Activated CD4-positive, alpha-beta memory T cell treated with anti-CD3 and anti-CD28 coated beads for 36 hours (primary cell): Measurements from ENCODE around the gene ICAM4. TPM values are rescaled to one million over a fixed set of nuclear protein-coding genes. Genes with fewer than 3 reads are reported as not detected.

Source experiments
- CTCF ChIA-PET: fragments of 350-600 bp; sonication (Branson Sonifier 250); formaldehyde crosslinking; loops from one replicate; lab custom pipeline; 2021; ENCODE audit warnings: antibody characterized with exemption, inconsistent platforms; lab: Charles Lee
- POLR2A ChIA-PET: fragments of 350-600 bp; sonication (Branson Sonifier 250); formaldehyde crosslinking; loops from one replicate; lab custom pipeline; 2021; ENCODE audit warnings: antibody characterized with exemption; lab: Charles Lee
- DNase-seq: peaks from one replicate; pipeline ENCODE4 v3.0.0-alpha.2; 2020
- H3K27ac Mint-ChIP-seq: one replicate; pipeline ENCODE4 v1.8.0; 2021; ENCODE audit warnings: mixed read lengths
- H3K27me3 Mint-ChIP-seq: one replicate; pipeline ENCODE4 v1.8.0; 2021; ENCODE audit warnings: mixed read lengths
- H3K36me3 Mint-ChIP-seq: one replicate; pipeline ENCODE4 v1.8.0; 2021; ENCODE audit warnings: mixed read lengths
- H3K4me1 Mint-ChIP-seq: one replicate; pipeline ENCODE4 v1.8.0; 2021; ENCODE audit warnings: low read depth, mixed read lengths
- H3K4me3 Mint-ChIP-seq: one replicate; pipeline ENCODE4 v1.8.0; 2021; ENCODE audit warnings: mild to moderate bottlenecking, mixed read lengths
- H3K9me3 Mint-ChIP-seq: one replicate; pipeline ENCODE4 v1.8.0; 2021; ENCODE audit warnings: mixed read lengths
- intact Hi-C: fragments of 100-400 bp; cut with micrococcal nuclease; formaldehyde crosslinking; loops from one replicate; pipeline ENCODE4 v1.15.1; 2023
- total RNA-seq, 2 experiments: library from RNA; stranded (reverse); gene quantifications; one replicate each; pipeline ENCODE4 v1.2.3, GENCODE V29; 2021

Gene ICAM4
- total RNA-seq, 2 experiments from 2014 or later: 0.34 to 0.59 TPM

DNA sequence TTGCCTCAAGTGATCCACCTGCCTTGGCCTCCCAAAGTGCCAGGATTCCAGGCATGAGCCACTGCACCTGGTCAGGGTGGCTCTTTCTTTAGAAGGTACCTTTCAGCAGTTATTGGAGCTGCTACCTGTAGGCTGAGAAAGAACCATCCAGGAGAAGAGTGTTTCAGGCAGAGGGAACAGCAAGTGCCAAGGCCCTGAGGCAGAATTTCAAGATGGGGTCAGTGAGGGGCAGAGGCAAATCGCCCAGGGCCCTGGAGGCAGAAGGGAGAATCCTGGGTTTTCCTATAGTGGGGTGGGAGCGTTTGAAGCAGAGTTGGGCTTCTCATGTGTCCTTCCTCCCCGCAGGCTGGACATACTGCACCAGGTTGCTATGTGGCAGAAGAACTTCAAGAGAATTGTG is 32.5 kb upstream of the ICAM4 start:
- intact Hi-C loops: loop anchor here (5.0 kb wide), 1 partner anchor 147 kb away; the partner anchor contains the start of gene PPAN
- CTCF ChIA-PET: interaction anchor here (0.6 to 2.1 kb wide), 3 partner anchors 50 to 135 kb away, joined by 3 to 5 read pairs (median 5); no protein-coding TSS in a partner anchor

DNA sequence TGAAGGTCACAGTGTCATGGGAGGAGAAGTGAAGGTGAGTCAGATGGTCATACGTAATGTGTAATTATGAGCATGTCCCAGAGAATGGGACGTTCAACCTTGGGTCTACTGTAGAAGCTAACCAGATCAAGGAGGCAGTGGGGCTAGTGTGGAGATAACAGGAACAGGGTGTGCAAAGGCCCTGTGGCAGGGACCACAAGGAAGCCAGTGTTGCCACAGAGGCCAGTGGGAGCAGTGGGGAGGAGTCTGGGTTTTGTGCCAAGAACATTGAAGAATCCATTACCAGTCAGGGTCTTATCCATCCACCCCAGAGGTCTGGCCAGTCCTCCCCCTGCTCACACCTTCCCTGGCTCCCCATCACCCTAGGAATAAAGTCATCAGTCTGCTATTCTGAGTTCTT is 31.4 kb upstream of the ICAM4 start:
- Mint-ChIP-seq H3K4me3 (no peak overlapping the region), H3K27ac (peak overlapping the region; percentile 24), H3K27me3 (no peaks in the 10 kb centered on the region), H3K9me3 (no peaks in the 10 kb centered on the region), H3K4me1 (peaks cover 35% of the 10 kb centered on the region), H3K36me3 (peaks cover 39% of the 10 kb centered on the region)
- no peak for DNase-seq
- POLR2A ChIA-PET: no interaction called here
- intact Hi-C loops: no loop called here
- CTCF ChIA-PET: interaction anchor here (0.6 to 2.1 kb wide), 2 partner anchors 134 to 145 kb away, joined by 3 to 5 read pairs; no protein-coding TSS in a partner anchor

More for the DNA sequence above, 32.5 kb upstream of the ICAM4 start:
- H3K36me3 Mint-ChIP-seq: peaks cover 39% of the 10 kb centered on the region
- H3K4me3 Mint-ChIP-seq: no peak overlapping the region
- POLR2A ChIA-PET: interaction anchor here (0.8 to 1.3 kb wide), 2 partner anchors 59 to 134 kb away, joined by 3 read pairs; partner anchors contain the start of gene DNMT1
- no peaks in the 10 kb centered on the region for H3K27me3 Mint-ChIP-seq
- H3K27ac Mint-ChIP-seq: no peak overlapping the region
- H3K9me3 Mint-ChIP-seq: no peaks in the 10 kb centered on the region
- DNase-seq: no peak
- H3K4me1 Mint-ChIP-seq: peaks cover 28% of the 10 kb centered on the region

DNA sequence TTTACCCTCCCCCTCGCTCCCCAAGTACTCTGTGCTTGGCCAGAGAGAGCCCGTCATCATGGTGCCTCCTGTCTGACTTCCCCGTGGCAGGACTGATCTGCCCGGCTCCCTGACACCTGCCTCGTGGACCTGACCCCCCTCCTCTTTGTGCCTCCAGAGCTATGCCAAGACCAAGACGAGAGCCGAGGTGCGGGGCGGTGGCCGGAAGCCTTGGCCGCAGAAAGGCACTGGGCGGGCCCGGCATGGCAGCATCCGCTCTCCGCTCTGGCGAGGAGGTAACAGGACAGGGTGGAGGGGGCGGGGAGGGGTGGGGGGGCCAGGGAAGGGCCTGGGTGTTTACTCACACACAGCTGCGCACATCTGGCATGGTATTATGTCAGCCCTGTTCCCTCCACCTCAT is 30.2 kb upstream of the ICAM4 start:
- intact Hi-C loops: no loop called here
- H3K36me3 Mint-ChIP-seq: peaks cover 39% of the 10 kb centered on the region

DNA sequence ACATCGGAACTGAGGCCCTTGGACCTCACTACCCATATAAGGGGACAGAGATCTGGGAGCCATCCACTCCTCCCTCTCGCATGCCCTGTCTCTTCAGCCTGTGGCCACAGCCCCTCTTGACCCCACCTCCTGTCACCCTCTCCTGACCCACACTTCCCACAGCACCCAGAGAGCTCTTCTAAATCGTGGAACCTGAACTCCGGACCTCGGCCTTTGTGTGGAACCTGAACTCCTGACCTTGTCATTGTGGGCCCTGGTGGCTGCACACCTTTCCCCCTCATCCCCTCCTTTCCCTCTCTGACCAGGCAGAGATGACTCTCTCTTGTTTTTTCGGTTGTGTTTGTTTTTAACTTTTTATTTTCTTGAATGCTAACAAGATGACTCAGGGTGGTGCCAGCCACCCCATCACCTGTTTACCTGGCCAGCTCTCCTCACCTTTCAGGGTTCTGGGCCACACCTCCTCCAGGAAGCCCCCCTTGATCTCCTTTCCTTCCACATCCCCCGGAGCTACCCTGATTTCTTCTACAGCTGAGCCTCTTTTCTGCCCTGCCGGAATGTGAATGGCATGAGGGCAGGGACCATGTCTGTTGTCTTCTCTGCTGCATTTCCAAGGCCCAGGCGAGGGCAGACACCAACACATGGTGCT is 29.7 kb upstream of the ICAM4 start:
- H3K27ac Mint-ChIP-seq: no peak overlapping the region
- intact Hi-C loops: no loop called here
- CTCF ChIA-PET: interaction anchor here (0.6 to 9.4 kb wide), 4 partner anchors 13 to 321 kb away, joined by 3 to 189 read pairs (median 5); no protein-coding TSS in a partner anchor
- peaks cover 36% of the 10 kb centered on the region for H3K4me1 Mint-ChIP-seq
- H3K36me3 Mint-ChIP-seq: peaks cover 37% of the 10 kb centered on the region
- no peaks in the 10 kb centered on the region for H3K9me3 Mint-ChIP-seq
- H3K27me3 Mint-ChIP-seq: no peaks in the 10 kb centered on the region
- DNase-seq: no peak
- POLR2A ChIA-PET: interaction anchor here (0.6 kb wide), 1 partner anchor 13 kb away, joined by 5 read pairs; no protein-coding TSS in a partner anchor
- no peak overlapping the region for H3K4me3 Mint-ChIP-seq

More for the DNA sequence above, 30.2 kb upstream of the ICAM4 start:
- no peak overlapping the region for H3K4me3 Mint-ChIP-seq
- peaks cover 37% of the 10 kb centered on the region for H3K4me1 Mint-ChIP-seq
- H3K27ac Mint-ChIP-seq: no peak overlapping the region
- DNase-seq: no peak
- H3K27me3 Mint-ChIP-seq: no peaks in the 10 kb centered on the region
- POLR2A ChIA-PET: interaction anchor here (0.6 kb wide), 1 partner anchor 14 kb away, joined by 5 read pairs; no protein-coding TSS in a partner anchor
- CTCF ChIA-PET: interaction anchor here (0.6 to 9.4 kb wide), 4 partner anchors 14 to 322 kb away, joined by 3 to 189 read pairs (median 5); no protein-coding TSS in a partner anchor
- no peaks in the 10 kb centered on the region for H3K9me3 Mint-ChIP-seq

DNA sequence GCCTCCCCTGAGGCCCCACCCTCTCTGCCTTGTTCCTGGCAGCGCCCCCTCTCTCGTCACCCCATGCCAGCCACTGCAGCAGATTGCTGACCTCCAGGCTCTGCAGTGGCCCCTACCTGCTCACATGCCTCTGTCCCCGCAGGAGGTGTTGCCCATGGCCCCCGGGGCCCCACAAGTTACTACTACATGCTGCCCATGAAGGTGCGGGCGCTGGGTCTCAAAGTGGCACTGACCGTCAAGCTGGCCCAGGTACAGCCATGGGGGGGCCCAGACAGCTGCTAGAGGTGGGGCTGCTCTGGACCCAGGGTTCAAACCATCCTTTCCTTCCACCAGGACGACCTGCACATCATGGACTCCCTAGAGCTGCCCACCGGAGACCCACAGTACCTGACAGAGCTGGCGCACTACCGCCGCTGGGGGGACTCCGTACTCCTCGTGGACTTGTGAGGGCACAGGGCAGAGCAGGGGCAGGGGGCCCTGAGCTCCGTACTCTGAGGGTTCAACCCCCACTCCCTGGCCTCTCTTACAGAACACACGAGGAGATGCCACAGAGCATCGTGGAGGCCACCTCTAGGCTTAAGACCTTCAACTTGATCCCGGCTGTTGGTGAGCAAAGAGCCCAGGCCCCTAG is 28.6 kb upstream of the ICAM4 start:
- no peak overlapping the region for H3K27ac Mint-ChIP-seq
- peaks cover 31% of the 10 kb centered on the region for H3K36me3 Mint-ChIP-seq
- POLR2A ChIA-PET: interaction anchor here (0.8 to 5.3 kb wide), 5 partner anchors 12 to 164 kb away, joined by 3 to 69 read pairs (median 13); partner anchors contain the start of genes ICAM1, ICAM5 and TYK2
- peaks cover 32% of the 10 kb centered on the region for H3K4me1 Mint-ChIP-seq
- H3K4me3 Mint-ChIP-seq: no peak overlapping the region
- no peaks in the 10 kb centered on the region for H3K27me3 Mint-ChIP-seq
- CTCF ChIA-PET: interaction anchor here (0.6 to 9.4 kb wide), 35 partner anchors 8 to 444 kb away, joined by 3 to 189 read pairs (median 4); partner anchors contain the start of genes CDC37, ICAM1, ICAM4 and ICAM5
- DNase-seq: no peak
- no peaks in the 10 kb centered on the region for H3K9me3 Mint-ChIP-seq
- intact Hi-C loops: loop anchor here (2.0 kb wide), 1 partner anchor 123 kb away; the partner anchor contains the start of gene TYK2

DNA sequence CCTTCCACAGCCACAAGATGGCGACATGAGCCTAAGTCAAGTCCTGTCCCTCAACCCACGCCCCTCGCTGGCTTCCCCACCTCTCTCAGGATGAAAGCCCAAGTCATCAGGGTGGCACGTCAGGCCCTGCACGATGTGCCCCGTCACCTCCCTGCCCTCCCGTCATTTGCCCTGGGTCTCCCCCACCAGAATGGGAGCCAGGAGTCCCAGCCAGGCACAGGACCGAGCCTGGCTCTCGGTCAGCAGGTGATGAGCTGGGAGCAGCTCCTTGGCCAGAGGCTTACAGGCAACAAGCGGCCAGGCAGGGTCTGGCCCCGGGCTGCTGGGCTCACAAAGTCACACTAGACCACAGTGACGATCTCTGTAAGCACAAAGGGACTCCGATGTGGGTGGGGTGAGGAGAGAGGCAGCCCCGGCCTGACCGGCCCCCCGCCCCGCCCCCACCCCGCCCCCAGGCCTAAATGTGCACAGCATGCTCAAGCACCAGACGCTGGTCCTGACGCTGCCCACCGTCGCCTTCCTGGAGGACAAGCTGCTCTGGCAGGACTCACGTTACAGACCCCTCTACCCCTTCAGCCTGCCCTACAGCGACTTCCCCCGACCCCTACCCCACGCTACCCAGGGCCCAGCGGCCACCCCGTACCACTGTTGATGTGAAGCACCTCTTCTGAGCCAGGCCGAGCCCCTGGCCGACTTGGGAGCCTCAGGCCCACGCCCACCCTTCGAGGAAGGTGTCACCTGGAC is 27.4 kb upstream of the ICAM4 start:
- Mint-ChIP-seq H3K9me3 (no peaks in the 10 kb centered on the region), H3K27ac (peak overlapping the region; percentile 93), H3K4me1 (peaks cover 26% of the 10 kb centered on the region), H3K36me3 (peaks cover 29% of the 10 kb centered on the region), H3K27me3 (no peaks in the 10 kb centered on the region), H3K4me3 (no peak overlapping the region)
- intact Hi-C loops: loop anchor here (1.0 to 2.0 kb wide), 2 partner anchors 121 to 130 kb away; partner anchors contain the start of gene TYK2
- CTCF ChIA-PET: interaction anchor here (0.6 to 9.4 kb wide), 45 partner anchors 9 to 443 kb away, joined by 3 to 189 read pairs (median 4); partner anchors contain the start of genes CDC37, ICAM1, ICAM4 and ICAM5
- POLR2A ChIA-PET: interaction anchor here (0.6 to 5.3 kb wide), 9 partner anchors 11 to 163 kb away, joined by 3 to 69 read pairs (median 3); partner anchors contain the start of genes ICAM1, ICAM5 and TYK2
- peak; percentile 98 for DNase-seq

DNA sequence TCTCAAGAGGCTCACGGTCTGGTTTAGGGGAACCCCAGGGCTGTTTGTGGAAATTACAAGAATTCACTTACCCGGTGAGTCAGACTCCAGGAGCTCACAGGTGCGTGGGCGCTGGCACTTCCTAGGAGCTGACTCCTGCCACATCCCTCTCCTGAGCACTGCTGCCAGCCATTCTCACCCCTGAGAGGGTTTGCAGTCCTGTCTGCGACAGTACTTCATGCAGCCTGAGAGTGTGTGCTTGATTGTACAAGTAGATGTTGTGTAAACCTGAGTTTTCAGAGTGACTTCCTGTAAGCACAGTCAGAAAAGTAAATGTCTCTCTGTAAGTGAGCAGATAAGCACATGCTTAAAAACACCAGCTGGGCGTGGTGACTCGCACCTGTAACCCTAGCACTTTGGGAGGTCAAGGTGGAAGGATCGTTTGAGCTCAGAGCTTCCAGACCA is 26.6 kb upstream of the ICAM4 start:
- no peaks in the 10 kb centered on the region for H3K27me3 Mint-ChIP-seq
- peak; percentile 89 for DNase-seq
- peak overlapping the region; percentile 48 for H3K4me3 Mint-ChIP-seq
- ChIA-PET POLR2A (interaction anchor here (0.6 to 5.3 kb wide), 10 partner anchors 10 to 168 kb away, joined by 3 to 69 read pairs (median 3); partner anchors contain the start of genes ICAM1 and TYK2), CTCF (interaction anchor here (0.5 to 9.4 kb wide), 21 partner anchors 10 to 439 kb away, joined by 3 to 189 read pairs (median 8); partner anchors contain the start of genes CDC37, ICAM1, ICAM4 and ICAM5)
- no peaks in the 10 kb centered on the region for H3K9me3 Mint-ChIP-seq
- peaks cover 26% of the 10 kb centered on the region for H3K4me1 Mint-ChIP-seq
- intact Hi-C loops: loop anchor here (1.0 kb wide), 2 partner anchors 9 to 11 kb away; partner anchors contain the start of gene ICAM1
- peaks cover 25% of the 10 kb centered on the region for H3K36me3 Mint-ChIP-seq
- peak overlapping the region; percentile 93 for H3K27ac Mint-ChIP-seq

DNA sequence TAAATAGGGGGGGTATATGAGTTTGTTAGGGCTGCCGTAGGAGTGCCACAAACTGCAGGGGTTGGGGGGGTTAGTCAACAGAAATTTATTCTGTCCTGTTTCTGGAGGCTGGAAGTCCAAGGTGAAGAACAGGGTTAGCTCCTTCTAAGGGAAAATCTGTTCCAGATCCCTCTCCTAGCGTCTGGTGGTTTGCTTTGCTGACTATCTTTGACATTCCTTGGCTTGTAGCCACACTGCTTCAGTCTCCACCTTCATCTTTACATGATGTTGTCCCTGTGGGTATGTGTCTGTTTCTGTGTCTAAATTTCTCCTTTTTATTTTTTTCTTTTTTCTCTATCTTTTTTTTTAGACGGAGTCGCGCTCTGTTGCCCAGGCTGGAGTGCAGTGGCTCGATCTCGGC is 24.0 kb upstream of the ICAM4 start:
- intact Hi-C loops: no loop called here
- no peak overlapping the region for H3K4me3 Mint-ChIP-seq
- no peak overlapping the region for H3K27ac Mint-ChIP-seq
- H3K4me1 Mint-ChIP-seq: peaks cover 26% of the 10 kb centered on the region
- no peaks in the 10 kb centered on the region for H3K9me3 Mint-ChIP-seq
- no peaks in the 10 kb centered on the region for H3K27me3 Mint-ChIP-seq
- no peak for DNase-seq
- POLR2A ChIA-PET: interaction anchor here (5.3 kb wide), 1 partner anchor 8 kb away, joined by 69 read pairs; the partner anchor contains the start of gene ICAM1
- H3K36me3 Mint-ChIP-seq: peaks cover 6% of the 10 kb centered on the region
- CTCF ChIA-PET: interaction anchor here (0.7 to 9.4 kb wide), 4 partner anchors 12 to 130 kb away, joined by 3 to 189 read pairs (median 53); no protein-coding TSS in a partner anchor

DNA sequence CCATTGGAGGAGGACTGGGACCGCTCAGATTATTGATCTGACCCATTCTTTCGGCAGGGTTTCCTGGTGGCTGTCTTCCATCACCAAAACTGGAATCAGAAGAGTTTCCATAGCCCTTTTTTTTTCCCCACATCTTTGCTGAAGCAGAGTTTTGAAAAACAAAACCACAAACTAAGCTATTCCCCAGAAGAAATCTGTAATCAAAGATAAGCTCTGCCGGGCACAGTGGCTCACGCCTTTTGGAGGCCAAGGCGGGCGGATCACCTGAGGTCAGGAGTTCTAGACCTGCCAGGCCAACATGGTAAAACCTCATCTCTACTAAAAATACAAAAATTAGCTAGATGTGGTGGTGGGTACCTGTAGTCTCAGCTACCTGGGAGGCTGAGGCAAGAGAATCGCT is 20.0 kb upstream of the ICAM4 start:
- intact Hi-C loops: no loop called here
- Mint-ChIP-seq H3K27ac (no peak overlapping the region), H3K4me1 (peaks cover 15% of the 10 kb centered on the region), H3K36me3 (peaks cover 4% of the 10 kb centered on the region), H3K4me3 (no peak overlapping the region), H3K27me3 (no peaks in the 10 kb centered on the region), H3K9me3 (no peaks in the 10 kb centered on the region)
- DNase-seq: no peak
- POLR2A ChIA-PET: interaction anchor here (1.5 kb wide), 1 partner anchor 114 kb away, joined by 3 read pairs; the partner anchor contains the start of gene TYK2
- CTCF ChIA-PET: interaction anchor here (0.6 to 6.5 kb wide), 2 partner anchors 102 to 121 kb away, joined by 4 to 212 read pairs; no protein-coding TSS in a partner anchor

DNA sequence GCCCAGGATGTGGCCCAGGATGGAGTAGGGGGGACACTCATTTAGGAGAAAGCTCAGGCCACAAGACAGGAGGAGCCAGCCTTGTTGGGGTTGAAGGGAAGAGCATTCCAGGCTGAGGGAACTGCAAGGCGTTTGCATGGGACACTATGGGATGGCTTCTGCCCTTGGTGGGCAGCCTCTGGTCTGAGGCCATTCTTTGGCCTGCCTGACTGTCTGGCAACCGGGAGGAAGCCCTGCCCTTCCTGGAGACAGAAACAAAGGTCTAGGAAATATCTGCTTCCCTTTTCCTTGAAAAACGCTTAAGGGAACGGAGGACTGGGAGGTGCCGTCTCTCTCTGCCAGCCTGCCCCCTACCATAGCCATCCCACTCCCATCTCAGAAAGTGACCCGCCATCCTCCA is 18.7 kb upstream of the ICAM4 start:
- H3K4me3 Mint-ChIP-seq: no peak overlapping the region
- intact Hi-C loops: no loop called here
- ChIA-PET CTCF (interaction anchor here (0.7 to 6.5 kb wide), 4 partner anchors 9 to 136 kb away, joined by 3 to 212 read pairs (median 62); partner anchors contain the start of gene CDC37), POLR2A (interaction anchor here (0.8 to 4.7 kb wide), 2 partner anchors 8 to 66 kb away, joined by 3 to 69 read pairs; no protein-coding TSS in a partner anchor)
- H3K4me1 Mint-ChIP-seq: peaks cover 23% of the 10 kb centered on the region
- H3K27ac Mint-ChIP-seq: peak overlapping the region; percentile 1
- H3K27me3 Mint-ChIP-seq: no peaks in the 10 kb centered on the region
- peaks cover 10% of the 10 kb centered on the region for H3K36me3 Mint-ChIP-seq
- no peaks in the 10 kb centered on the region for H3K9me3 Mint-ChIP-seq
- DNase-seq: no peak
